Neural progenitor cell (in vitro differentiated cells): ENCODE measurements around the gene SLC43A3. TPM values are rescaled to one million over a fixed set of nuclear protein-coding genes. Genes with fewer than 3 reads are reported as not detected.

Experiments
- DNase-seq: peaks from one replicate; pipeline ENCODE4 v3.0.0-alpha.2; 2016; ENCODE audit warnings: low spot score
- H2AFZ ChIP-seq: fragments of 200-600 bp; sonication (generic); replicated peaks from 2 replicates; pipeline ENCODE4 v1.6.1; 2016; ENCODE audit warnings: antibody characterized with exemption
- H3F3A ChIP-seq: fragments of 200-600 bp; sonication (generic); 2 replicates; pipeline ENCODE4 v1.6.1; 2016; ENCODE audit warnings: antibody characterized with exemption, low read depth
- H3K27ac ChIP-seq: fragments of 200-600 bp; sonication (generic); 2 replicates; pipeline ENCODE4 v1.5.1; 2016; ENCODE audit warnings: mild to moderate bottlenecking
- H3K27me3 ChIP-seq: fragments of 200-600 bp; sonication (generic); 2 replicates; pipeline ENCODE4 v1.6.1; 2016; ENCODE audit warnings: mild to moderate bottlenecking, moderate library complexity
- H3K36me3 ChIP-seq: fragments of 200-600 bp; sonication (generic); 2 replicates; pipeline ENCODE4 v1.5.1; 2016
- H3K4me1 ChIP-seq: fragments of 200-600 bp; sonication (generic); 2 replicates; pipeline ENCODE4 v1.6.1; 2016; ENCODE audit warnings: mixed run types
- H3K4me2 ChIP-seq: fragments of 200-600 bp; sonication (generic); 2 replicates; pipeline ENCODE4 v1.6.1; 2016
- H3K4me3 ChIP-seq: fragments of 200-600 bp; sonication (generic); 2 replicates; pipeline ENCODE4 v1.5.1; 2016
- H3K79me2 ChIP-seq: fragments of 200-600 bp; sonication (generic); 2 replicates; pipeline ENCODE4 v1.6.1; 2016; ENCODE audit warnings: low read depth
- H3K9ac ChIP-seq: fragments of 200-600 bp; sonication (generic); 2 replicates; pipeline ENCODE4 v1.6.1; 2016
- H3K9me3 ChIP-seq: fragments of 200-600 bp; sonication (generic); 2 replicates; pipeline ENCODE4 v1.5.1; 2016; ENCODE audit warnings: low read depth
- H4K20me1 ChIP-seq: fragments of 200-600 bp; sonication (generic); 2 replicates; pipeline ENCODE4 v1.6.1; 2016; ENCODE audit warnings: low read depth
- H3K27ac Mint-ChIP-seq: 3 replicates; pipeline ENCODE4 v1.8.0; 2021; ENCODE audit warnings: mixed read lengths
- H3K27me3 Mint-ChIP-seq: 2 replicates; pipeline ENCODE4 v1.8.0; 2022; ENCODE audit warnings: low read depth, mild to moderate bottlenecking, inconsistent platforms, moderate library complexity, mixed read lengths; ENCODE audit not compliant: insufficient read depth
- H3K36me3 Mint-ChIP-seq: 3 replicates; pipeline ENCODE4 v1.8.0; 2021; ENCODE audit warnings: mixed read lengths
- H3K4me1 Mint-ChIP-seq: 3 replicates; pipeline ENCODE4 v1.8.0; 2021; ENCODE audit warnings: mixed read lengths
- H3K4me3 Mint-ChIP-seq: 3 replicates; pipeline ENCODE4 v1.8.0; 2021; ENCODE audit warnings: mild to moderate bottlenecking, moderate library complexity, mixed read lengths
- H3K9me3 Mint-ChIP-seq: 3 replicates; pipeline ENCODE4 v1.8.0; 2020; ENCODE audit warnings: mixed read lengths
- EZH2 ChIP-seq: fragments of 200-600 bp; sonication (generic); IDR thresholded peaks from 2 replicates; pipeline ENCODE4 v1.6.1; 2017; ENCODE audit warnings: antibody characterized with exemption, mild to moderate bottlenecking, moderate library complexity
- EZH2phosphoT487 ChIP-seq: fragments of 200-600 bp; sonication (generic); IDR thresholded peaks from 2 replicates; pipeline ENCODE4 v1.6.1; 2017; ENCODE audit warnings: antibody characterized with exemption
- total RNA-seq: library from RNA; depleted of rRNA; stranded (reverse); fragments of >200 nt; gene quantifications from 2 replicates; pipeline ENCODE4 v1.2.3, GENCODE V29; 2015; ENCODE audit warnings: low replicate concordance
- TF ChIP-seq, protein P1 (sequence below): fragments of 200-600 bp; sonication (generic); IDR thresholded peaks from 2 replicates; pipeline ENCODE4 v1.5.1; 2017; ENCODE audit warnings: antibody characterized with exemption, mild to moderate bottlenecking

SLC43A3 gene
- total RNA-seq, 1 donor from 2014 or later = 5.6 TPM

GRCh38 chr11:57358991-57359390, 67.9 kb downstream of the SLC43A3 start:
- Mint-ChIP-seq H3K27ac (peak overlapping the region; percentile 36), H3K4me3 (no peak overlapping the region), H3K36me3 (no peaks in the 10 kb centered on the region), H3K27me3 (peaks cover 15% of the 10 kb centered on the region), H3K4me1 (peaks cover 23% of the 10 kb centered on the region), H3K9me3 (peaks cover 7% of the 10 kb centered on the region)
- Histone ChIP-seq H2AFZ (peak overlapping the region; percentile 42), H3K4me3 (no peak overlapping the region), H3K36me3 (no peaks in the 10 kb centered on the region), H3K79me2 (no peaks in the 10 kb centered on the region), H4K20me1 (no peaks in the 10 kb centered on the region), H3F3A (peaks cover 10% of the 10 kb centered on the region), H3K27me3 (no peaks in the 10 kb centered on the region), H3K4me2 (no peak overlapping the region), H3K9me3 (no peaks in the 10 kb centered on the region), H3K9ac (no peak overlapping the region), H3K27ac (no peak overlapping the region), H3K4me1 (peaks cover 24% of the 10 kb centered on the region)
- DNase-seq = no peak
- no peak for TF ChIP-seq EZH2
- TF ChIP-seq, protein P1, sequence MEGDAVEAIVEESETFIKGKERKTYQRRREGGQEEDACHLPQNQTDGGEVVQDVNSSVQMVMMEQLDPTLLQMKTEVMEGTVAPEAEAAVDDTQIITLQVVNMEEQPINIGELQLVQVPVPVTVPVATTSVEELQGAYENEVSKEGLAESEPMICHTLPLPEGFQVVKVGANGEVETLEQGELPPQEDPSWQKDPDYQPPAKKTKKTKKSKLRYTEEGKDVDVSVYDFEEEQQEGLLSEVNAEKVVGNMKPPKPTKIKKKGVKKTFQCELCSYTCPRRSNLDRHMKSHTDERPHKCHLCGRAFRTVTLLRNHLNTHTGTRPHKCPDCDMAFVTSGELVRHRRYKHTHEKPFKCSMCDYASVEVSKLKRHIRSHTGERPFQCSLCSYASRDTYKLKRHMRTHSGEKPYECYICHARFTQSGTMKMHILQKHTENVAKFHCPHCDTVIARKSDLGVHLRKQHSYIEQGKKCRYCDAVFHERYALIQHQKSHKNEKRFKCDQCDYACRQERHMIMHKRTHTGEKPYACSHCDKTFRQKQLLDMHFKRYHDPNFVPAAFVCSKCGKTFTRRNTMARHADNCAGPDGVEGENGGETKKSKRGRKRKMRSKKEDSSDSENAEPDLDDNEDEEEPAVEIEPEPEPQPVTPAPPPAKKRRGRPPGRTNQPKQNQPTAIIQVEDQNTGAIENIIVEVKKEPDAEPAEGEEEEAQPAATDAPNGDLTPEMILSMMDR = no peak
- no peak for TF ChIP-seq EZH2phosphoT487

DNA sequence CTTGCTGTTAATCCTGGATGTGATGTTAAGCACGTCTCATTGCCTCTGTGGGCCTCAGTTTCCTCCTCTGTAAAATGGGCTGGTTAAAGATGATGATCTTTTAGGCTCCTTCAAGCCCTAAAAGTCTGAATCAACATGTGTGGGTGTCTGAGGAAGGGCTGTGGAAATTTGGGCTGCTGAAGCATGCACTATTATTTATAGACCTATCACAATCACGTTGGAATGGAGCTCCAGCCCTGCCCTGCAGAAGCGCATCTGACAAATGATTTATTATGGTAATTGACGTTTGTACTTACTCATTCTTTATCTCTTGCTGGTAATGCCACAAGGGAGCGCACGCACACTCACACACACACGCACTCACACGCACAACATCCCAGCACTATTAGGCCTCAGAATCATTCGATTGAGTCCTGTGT, 68.4 kb downstream of the SLC43A3 start:
- Mint-ChIP-seq H3K27ac (peak overlapping the region; percentile 36), H3K36me3 (no peaks in the 10 kb centered on the region), H3K4me3 (no peak overlapping the region), H3K9me3 (peaks cover 7% of the 10 kb centered on the region), H3K4me1 (peaks cover 27% of the 10 kb centered on the region), H3K27me3 (peaks cover 15% of the 10 kb centered on the region)
- TF ChIP-seq EZH2 = no peak
- TF ChIP-seq, protein P1 = no peak
- no peak for TF ChIP-seq EZH2phosphoT487
- no peak for DNase-seq
- no peak overlapping the region for H3K27ac ChIP-seq
- peaks cover 14% of the 10 kb centered on the region for H3F3A ChIP-seq
- H3K9me3 ChIP-seq = no peaks in the 10 kb centered on the region
- H3K4me1 ChIP-seq = peaks cover 28% of the 10 kb centered on the region
- no peak overlapping the region for H3K9ac ChIP-seq
- H3K4me3 ChIP-seq = no peak overlapping the region
- H3K27me3 ChIP-seq = no peaks in the 10 kb centered on the region
- no peak overlapping the region for H3K4me2 ChIP-seq
- no peaks in the 10 kb centered on the region for H4K20me1 ChIP-seq
- H3K79me2 ChIP-seq = no peaks in the 10 kb centered on the region
- no peaks in the 10 kb centered on the region for H3K36me3 ChIP-seq
- H2AFZ ChIP-seq = peak overlapping the region; percentile 42

DNA sequence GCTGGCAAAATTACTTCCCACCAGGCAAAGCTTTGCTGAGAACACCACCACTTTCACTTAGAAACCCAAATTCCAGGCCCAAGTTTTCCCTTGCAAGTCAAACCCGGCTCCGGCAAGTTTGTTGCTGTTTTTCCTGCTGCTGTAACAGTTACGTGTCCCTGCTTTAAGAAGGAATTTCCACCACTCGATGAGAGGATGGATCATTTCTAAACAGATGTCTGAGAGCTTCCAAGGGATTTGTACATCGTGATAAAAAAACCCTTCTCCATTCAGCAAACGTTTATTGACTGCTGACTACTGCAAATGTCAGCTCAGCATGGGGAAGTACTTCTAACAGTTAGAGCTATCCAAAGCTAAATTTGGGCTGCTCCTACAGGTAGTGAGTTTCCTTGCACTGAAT, 69.1 kb downstream of the SLC43A3 start:
- Histone ChIP-seq H3K4me1 (peaks cover 35% of the 10 kb centered on the region), H3K27me3 (no peaks in the 10 kb centered on the region), H3K36me3 (no peaks in the 10 kb centered on the region), H3F3A (peaks cover 21% of the 10 kb centered on the region), H3K9me3 (no peaks in the 10 kb centered on the region), H3K27ac (no peak overlapping the region), H3K9ac (no peak overlapping the region), H3K4me2 (no peak overlapping the region), H3K4me3 (no peak overlapping the region), H3K79me2 (no peaks in the 10 kb centered on the region), H4K20me1 (no peaks in the 10 kb centered on the region), H2AFZ (no peak overlapping the region)
- DNase-seq = no peak
- no peak overlapping the region for H3K27ac Mint-ChIP-seq
- H3K4me3 Mint-ChIP-seq = no peak overlapping the region
- TF ChIP-seq EZH2 (no peak), EZH2phosphoT487 (no peak)
- TF ChIP-seq, protein P1 = no peak
- peaks cover 15% of the 10 kb centered on the region for H3K27me3 Mint-ChIP-seq
- H3K9me3 Mint-ChIP-seq = peaks cover 4% of the 10 kb centered on the region
- H3K4me1 Mint-ChIP-seq = peaks cover 34% of the 10 kb centered on the region
- no peaks in the 10 kb centered on the region for H3K36me3 Mint-ChIP-seq
